HEK293 (cell line): ENCODE data around the gene ZCCHC2.

Source experiments
- CTCF ChIP-seq: fragments of 450-650 bp; formaldehyde crosslinking; IDR thresholded peaks from 2 replicates; pipeline ENCODE4 v1.5.1; 2016; ENCODE audit warnings: missing biosample characterization, missing genetic modification characterization
- HOXA7 ChIP-seq: sonication (generic); formaldehyde crosslinking; IDR thresholded peaks from 2 replicates; pipeline ENCODE4 v1.8.1; 2022; ENCODE audit warnings: missing genetic modification reagents, borderline replicate concordance
- REST ChIP-seq: fragments of 450-650 bp; formaldehyde crosslinking; IDR thresholded peaks from 2 replicates; pipeline ENCODE4 v1.5.1; 2016; ENCODE audit warnings: missing biosample characterization, missing genetic modification characterization
- ZBTB1 ChIP-seq: fragments of 450-650 bp; formaldehyde crosslinking; IDR thresholded peaks from 2 replicates; pipeline ENCODE4 v1.5.1; 2016; ENCODE audit warnings: missing biosample characterization, missing genetic modification characterization
- ZBTB8A ChIP-seq: fragments of 450-650 bp; formaldehyde crosslinking; IDR thresholded peaks from 2 replicates; pipeline ENCODE4 v1.5.1; 2016; ENCODE audit warnings: missing biosample characterization, missing genetic modification characterization
- ZFP41 ChIP-seq: fragments of 450-650 bp; formaldehyde crosslinking; IDR thresholded peaks from 2 replicates; pipeline ENCODE4 v1.5.1; 2016; ENCODE audit warnings: missing biosample characterization, missing genetic modification characterization, borderline replicate concordance
- ZNF112 ChIP-seq: fragments of 450-650 bp; formaldehyde crosslinking; IDR thresholded peaks from 2 replicates; pipeline ENCODE4 v1.5.0; 2017; ENCODE audit warnings: missing biosample characterization, missing genetic modification characterization
- ZNF148 ChIP-seq: fragments of 450-650 bp; formaldehyde crosslinking; IDR thresholded peaks from 2 replicates; pipeline ENCODE4 v1.5.0; 2017; ENCODE audit warnings: missing biosample characterization, missing genetic modification characterization, borderline replicate concordance
- ZNF202 ChIP-seq: fragments of 450-650 bp; formaldehyde crosslinking; IDR thresholded peaks from 2 replicates; pipeline ENCODE4 v1.5.1; 2016; ENCODE audit warnings: missing biosample characterization, missing genetic modification characterization, borderline replicate concordance
- ZNF510 ChIP-seq: fragments of 450-650 bp; formaldehyde crosslinking; IDR thresholded peaks from 2 replicates; pipeline ENCODE4 v1.5.1; 2018; ENCODE audit warnings: mild to moderate bottlenecking, missing genetic modification characterization, missing biosample characterization; ENCODE audit not compliant: insufficient replicate concordance
- ZNF571 ChIP-seq: fragments of 450-650 bp; formaldehyde crosslinking; IDR thresholded peaks from 2 replicates; pipeline ENCODE4 v1.5.0; 2017; ENCODE audit warnings: missing biosample characterization, missing genetic modification characterization
- ZNF707 ChIP-seq: fragments of 450-650 bp; formaldehyde crosslinking; IDR thresholded peaks from 2 replicates; pipeline ENCODE4 v1.5.1; 2016; ENCODE audit warnings: missing biosample characterization, missing genetic modification characterization

GRCh38 chr18:62616331-62616805, 93.5 kb downstream of the ZCCHC2 start:
- TF ChIP-seq ZNF112 (tag by site-specific recombination) = no peak
- TF ChIP-seq ZNF707 (tag by site-specific recombination) = no peak
- no peak for TF ChIP-seq ZNF148
- no peak for TF ChIP-seq ZBTB1 (tag by site-specific recombination)
- no peak for TF ChIP-seq CTCF (tag by site-specific recombination)
- TF ChIP-seq ZFP41 (tag by site-specific recombination) = no peak
- TF ChIP-seq REST = no peak
- TF ChIP-seq HOXA7 (CRISPR knock-in tag) = no peak
- no peak for TF ChIP-seq ZNF202 (tag by site-specific recombination)
- TF ChIP-seq ZBTB8A = no peak
- TF ChIP-seq ZNF571 (tag by site-specific recombination) = no peak
- no peak for TF ChIP-seq ZNF510 (tag by site-specific recombination)
